ENCODE results near the gene DNAH7. TPM values are rescaled to one million over a fixed set of nuclear protein-coding genes. Genes with fewer than 3 reads are reported as not detected.
A peak's percentile ranks its signal among the peaks of the same experiment; 100 is the strongest.

Gene DNAH7
- total RNA-seq, 4 donors from 2014 or later, result 9.9 to 21.7 (median 15.5) TPM

DNA sequence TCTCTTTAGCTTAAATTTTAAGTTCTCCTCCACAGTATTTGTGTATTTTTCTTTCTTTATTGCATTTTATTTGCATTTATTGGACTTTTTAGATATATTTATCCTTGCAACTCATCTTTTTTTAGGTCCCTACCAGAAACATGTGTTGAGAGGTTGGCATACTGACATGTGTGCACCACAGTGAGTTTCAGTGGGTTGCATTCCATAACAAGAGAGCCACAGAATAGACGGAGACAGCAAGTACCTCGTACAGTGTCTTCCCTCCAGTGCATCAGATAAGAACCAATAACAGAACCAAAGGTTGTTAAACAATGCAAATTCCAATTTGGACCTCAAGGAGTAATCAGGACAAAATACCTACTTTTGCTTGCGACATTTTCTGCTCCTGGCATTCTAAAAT lies 111.9 kb downstream of the DNAH7 start:
- H3K27ac ChIP-seq, result no peak overlapping the region
- no peaks in the 10 kb centered on the region for H3K27me3 ChIP-seq
- no peaks in the 10 kb centered on the region for H3K9me3 ChIP-seq
- H3K36me3 ChIP-seq, result no peaks in the 10 kb centered on the region
- H3K4me1 ChIP-seq, result no peaks in the 10 kb centered on the region
- WGBS, 2 donors, result 89 to 94% methylated on average over 3 of the region's 3 CpGs
- H3K4me3 ChIP-seq (replicated peaks in 1 of 3), result no peak overlapping the region
- DNase-seq, result no peak
- intact Hi-C loops (cut with DNase I), result no loop called here
- no peak for TF ChIP-seq POLR2A (IDR thresholded peaks at IDR 0.05)
- TF ChIP-seq, protein P1, sequence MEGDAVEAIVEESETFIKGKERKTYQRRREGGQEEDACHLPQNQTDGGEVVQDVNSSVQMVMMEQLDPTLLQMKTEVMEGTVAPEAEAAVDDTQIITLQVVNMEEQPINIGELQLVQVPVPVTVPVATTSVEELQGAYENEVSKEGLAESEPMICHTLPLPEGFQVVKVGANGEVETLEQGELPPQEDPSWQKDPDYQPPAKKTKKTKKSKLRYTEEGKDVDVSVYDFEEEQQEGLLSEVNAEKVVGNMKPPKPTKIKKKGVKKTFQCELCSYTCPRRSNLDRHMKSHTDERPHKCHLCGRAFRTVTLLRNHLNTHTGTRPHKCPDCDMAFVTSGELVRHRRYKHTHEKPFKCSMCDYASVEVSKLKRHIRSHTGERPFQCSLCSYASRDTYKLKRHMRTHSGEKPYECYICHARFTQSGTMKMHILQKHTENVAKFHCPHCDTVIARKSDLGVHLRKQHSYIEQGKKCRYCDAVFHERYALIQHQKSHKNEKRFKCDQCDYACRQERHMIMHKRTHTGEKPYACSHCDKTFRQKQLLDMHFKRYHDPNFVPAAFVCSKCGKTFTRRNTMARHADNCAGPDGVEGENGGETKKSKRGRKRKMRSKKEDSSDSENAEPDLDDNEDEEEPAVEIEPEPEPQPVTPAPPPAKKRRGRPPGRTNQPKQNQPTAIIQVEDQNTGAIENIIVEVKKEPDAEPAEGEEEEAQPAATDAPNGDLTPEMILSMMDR (IDR thresholded peaks at IDR 0.05), result no peak

DNA sequence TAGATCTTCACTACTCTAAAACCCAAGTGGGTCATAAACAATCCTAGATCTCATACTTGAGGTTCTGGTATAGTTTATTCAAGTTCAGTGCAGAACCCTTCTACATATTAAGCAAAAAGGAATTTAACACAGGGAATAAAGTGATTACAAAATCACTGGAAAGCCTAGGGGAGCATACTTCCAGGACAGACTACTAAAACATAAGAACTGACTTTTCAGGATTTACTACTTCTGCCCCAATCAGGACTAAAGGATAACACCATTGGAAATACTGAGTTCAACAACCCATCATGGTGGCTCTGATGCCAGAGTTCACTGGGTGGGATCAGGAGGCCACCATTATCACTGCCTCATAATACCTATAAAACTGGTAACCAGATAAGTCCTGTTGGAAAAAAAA lies 123.6 kb downstream of the DNAH7 start:
- intact Hi-C loops (cut with DNase I), result no loop called here
- no peak overlapping the region for H3K27ac ChIP-seq
- H3K4me1 ChIP-seq, result peaks cover 6 to 10% of the 10 kb centered on the region in 2 donors
- no peak overlapping the region for H3K4me3 ChIP-seq (replicated peaks in 1 of 3)
- no peaks in the 10 kb centered on the region for H3K27me3 ChIP-seq
- no peaks in the 10 kb centered on the region for H3K36me3 ChIP-seq
- no peaks in the 10 kb centered on the region for H3K9me3 ChIP-seq
- no peak for DNase-seq
- TF ChIP-seq POLR2A (IDR thresholded peaks at IDR 0.05), result no peak
- TF ChIP-seq, protein P1 (IDR thresholded peaks at IDR 0.05), result no peak

DNA sequence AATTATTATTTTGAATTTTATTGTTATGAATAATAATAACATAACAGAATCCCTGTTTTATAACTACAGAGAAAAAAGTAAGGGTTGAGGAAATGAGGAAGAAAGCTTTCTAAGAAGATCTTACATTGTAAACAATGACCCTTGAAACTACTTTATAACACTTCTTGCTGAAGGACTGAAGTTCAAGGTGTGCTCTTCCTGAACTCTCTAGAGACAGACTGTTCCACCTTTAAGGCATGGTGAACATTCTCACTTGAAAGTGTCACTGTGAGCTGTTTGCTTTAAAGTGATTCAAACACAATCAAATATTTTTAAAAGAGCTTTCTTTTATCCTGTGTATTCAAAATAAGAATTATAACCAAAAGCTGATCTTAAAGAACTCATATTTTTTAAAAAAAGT lies 131.5 kb downstream of the DNAH7 start:
- no peak for DNase-seq
- peaks cover 8 to 9% of the 10 kb centered on the region in 2 donors for H3K4me1 ChIP-seq
- peak overlapping the region in 1 of 3 donors; percentile 0 for H3K27ac ChIP-seq
- H3K36me3 ChIP-seq, result no peaks in the 10 kb centered on the region
- no peak overlapping the region for H3K4me3 ChIP-seq (replicated peaks in 1 of 3)
- no peaks in the 10 kb centered on the region for H3K27me3 ChIP-seq
- TF ChIP-seq, protein P1 (IDR thresholded peaks at IDR 0.05), result no peak
- no peak for TF ChIP-seq POLR2A (IDR thresholded peaks at IDR 0.05)
- H3K9me3 ChIP-seq, result no peaks in the 10 kb centered on the region
- intact Hi-C loops (cut with DNase I), result no loop called here

DNA sequence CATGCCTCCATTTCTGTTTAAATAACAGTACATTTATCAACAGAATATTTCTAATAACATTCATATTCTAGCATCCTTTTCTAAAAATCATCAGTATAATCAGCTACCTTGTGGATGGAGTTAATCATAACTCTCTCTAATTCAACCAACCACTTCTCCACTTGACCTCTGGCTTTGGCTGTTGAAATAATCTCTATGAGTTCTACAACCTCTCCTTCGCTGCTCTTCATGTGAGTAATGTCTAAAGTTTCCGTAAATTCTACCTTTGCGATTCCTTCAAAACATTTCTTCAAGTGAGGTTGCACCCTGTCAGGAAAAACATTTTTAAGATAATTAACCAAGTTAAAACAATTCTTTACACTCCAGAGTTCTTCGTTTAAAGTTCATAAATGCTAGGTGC lies 134.2 kb downstream of the DNAH7 start:
- Histone ChIP-seq H3K4me1 (peaks cover 8 to 9% of the 10 kb centered on the region in 2 donors), H3K27ac (no peak overlapping the region), H3K9me3 (no peaks in the 10 kb centered on the region), H3K36me3 (no peaks in the 10 kb centered on the region), H3K4me3 (replicated peaks in 1 of 3) (no peak overlapping the region), H3K27me3 (no peaks in the 10 kb centered on the region)
- no peak for TF ChIP-seq POLR2A (IDR thresholded peaks at IDR 0.05)
- intact Hi-C loops (cut with DNase I), result no loop called here
- no peak for DNase-seq
- WGBS, 2 donors, result 85 to 87% methylated on average over 4 of the region's 4 CpGs

DNA sequence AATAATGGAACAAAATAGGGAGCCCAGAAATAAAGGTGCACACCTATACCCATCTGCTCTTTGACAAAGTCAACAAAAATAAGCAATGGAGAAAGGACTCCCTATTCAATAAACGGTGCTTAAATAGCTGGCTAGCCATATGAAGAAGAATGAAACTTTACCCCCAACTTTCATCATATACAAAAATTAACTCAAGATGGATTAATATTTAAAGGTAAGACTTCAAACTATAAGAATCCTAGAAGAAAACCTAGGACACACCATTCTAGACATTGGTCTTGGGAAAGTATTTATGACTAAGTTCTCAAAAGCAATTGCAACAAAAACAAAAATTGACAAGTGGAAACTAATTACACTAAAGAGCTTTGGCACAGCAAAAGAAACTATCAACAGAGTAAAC lies 139.1 kb downstream of the DNAH7 start:
- no peak for DNase-seq
- no peak for TF ChIP-seq POLR2A (IDR thresholded peaks at IDR 0.05)
- TF ChIP-seq, protein P1 (IDR thresholded peaks at IDR 0.05), result no peak
- Histone ChIP-seq H3K4me1 (no peaks in the 10 kb centered on the region), H3K36me3 (no peaks in the 10 kb centered on the region), H3K9me3 (no peaks in the 10 kb centered on the region), H3K27ac (no peak overlapping the region), H3K27me3 (no peaks in the 10 kb centered on the region), H3K4me3 (replicated peaks in 1 of 3) (no peak overlapping the region)
- intact Hi-C loops (cut with DNase I), result no loop called here
- WGBS, 2 donors, result 94 to 97% methylated on average over 1 of the region's 1 CpG

DNA sequence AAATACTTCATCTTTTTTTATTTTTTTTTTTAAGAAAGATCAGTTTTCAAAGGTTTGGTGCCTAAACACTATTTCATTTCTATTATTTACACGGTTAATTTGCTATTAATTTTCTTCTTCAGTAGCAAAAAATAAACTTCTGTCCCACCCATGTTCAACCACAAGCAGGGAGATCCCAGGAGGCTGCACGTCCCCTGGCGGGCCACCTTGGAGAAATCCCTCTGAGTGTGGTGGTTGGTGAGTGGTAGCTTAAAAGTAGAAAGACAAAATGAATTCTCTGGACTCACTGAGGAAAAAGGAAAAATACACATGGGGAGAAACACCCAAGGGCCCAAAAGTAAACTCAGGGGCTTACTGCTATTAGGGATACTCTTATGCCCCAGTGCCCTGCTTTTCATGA lies 143.5 kb downstream of the DNAH7 start:
- H3K4me3 ChIP-seq (replicated peaks in 1 of 3), result no peak overlapping the region
- DNase-seq, result no peak
- no peaks in the 10 kb centered on the region for H3K9me3 ChIP-seq
- H3K27ac ChIP-seq, result no peak overlapping the region
- no peaks in the 10 kb centered on the region for H3K27me3 ChIP-seq
- intact Hi-C loops (cut with DNase I), result no loop called here
- TF ChIP-seq POLR2A (IDR thresholded peaks at IDR 0.05), result no peak
- TF ChIP-seq, protein P1 (IDR thresholded peaks at IDR 0.05), result no peak
- 80 to 93% methylated on average over 3 of the region's 3 CpGs for WGBS, 2 donors
- no peaks in the 10 kb centered on the region for H3K4me1 ChIP-seq
- no peaks in the 10 kb centered on the region for H3K36me3 ChIP-seq
